GM19193 (cell line): ENCODE data around the gene ASPSCR1.

Experiments used
- POLR2A ChIP-seq: IDR thresholded peaks from 4 replicates; pipeline ENCODE4 v1.6.1; 2011; ENCODE audit not compliant: insufficient read depth, insufficient read length; ENCODE audit errors: extremely low read depth

The ASPSCR1 gene

GRCh38 chr17:81954131-81955057 is 23.0 kb upstream of the ASPSCR1 start:
- TF ChIP-seq POLR2A = no peak

- TF ChIP-seq POLR2A = no peak
Measured at GRCh38 chr17:81955058-81955681, 22.3 kb upstream of the ASPSCR1 start.

GRCh38 chr17:81955756-81956544 is 21.5 kb upstream of the ASPSCR1 start:
- no peak for TF ChIP-seq POLR2A

GRCh38 chr17:81956607-81957589 is 20.5 kb upstream of the ASPSCR1 start:
- TF ChIP-seq POLR2A = no peak

- no peak for TF ChIP-seq POLR2A
Measured at GRCh38 chr17:81957691-81958432, 19.6 kb upstream of the ASPSCR1 start.

- no peak for TF ChIP-seq POLR2A
Measured at GRCh38 chr17:81958633-81959342, 18.6 kb upstream of the ASPSCR1 start.

GRCh38 chr17:81959362-81960129 is 17.9 kb upstream of the ASPSCR1 start:
- TF ChIP-seq POLR2A = no peak

- TF ChIP-seq POLR2A = no peak
Measured at GRCh38 chr17:81960130-81960958, 17.1 kb upstream of the ASPSCR1 start.

GRCh38 chr17:81961087-81961511 is 16.3 kb upstream of the ASPSCR1 start, which contains the start of gene NOTUM:
Gene NOTUM (minus strand): TSS chr17:81961187. CDS start chr17:81960909, 278 bp downstream.
- no peak for TF ChIP-seq POLR2A

GRCh38 chr17:81961521-81962498 is 15.6 kb upstream of the ASPSCR1 start:
- TF ChIP-seq POLR2A = no peak
